SIG-M5 treated with dmso at 0.1 percent for 504 hours (cell line): ENCODE measurements around the gene ZNF716.
"Not testable (repeated sequence)": the region's sequence is repeated elsewhere in the genome, so short reads cannot be mapped to it uniquely, and the experiment has no call there.

ENCODE experiments used
- DNase-seq: peaks from one replicate; lab custom pipeline; 2025; ENCODE audit not compliant: unreplicated experiment; lab: John Stamatoyannopoulos, UW

ZNF716 gene

DNA sequence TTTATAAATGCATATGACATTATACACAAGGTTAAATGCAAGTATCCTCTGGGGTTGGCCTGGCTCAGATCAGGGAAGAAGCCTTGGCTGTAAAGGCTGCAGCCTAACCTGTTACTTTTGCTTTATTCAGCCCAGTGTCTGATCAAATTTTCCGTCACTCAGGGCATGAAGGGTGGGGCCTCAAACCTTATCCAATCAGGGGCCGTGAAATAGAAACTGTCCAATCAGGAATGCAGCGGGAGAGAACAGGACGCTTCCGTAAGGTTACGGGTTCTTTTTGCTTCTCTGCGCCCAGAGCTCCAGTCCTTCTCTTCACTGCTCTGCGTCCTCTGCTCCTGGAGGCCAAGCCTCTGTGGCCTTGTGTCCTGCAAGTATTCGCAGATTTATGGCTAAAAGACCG lies at the start of gene ZNF716:
ZNF716 (plus strand) TSS at position 274 of the 400 bp plus-strand sequence; CDS start at position 386, 112 bp downstream.
- DNase-seq = no peak

DNA sequence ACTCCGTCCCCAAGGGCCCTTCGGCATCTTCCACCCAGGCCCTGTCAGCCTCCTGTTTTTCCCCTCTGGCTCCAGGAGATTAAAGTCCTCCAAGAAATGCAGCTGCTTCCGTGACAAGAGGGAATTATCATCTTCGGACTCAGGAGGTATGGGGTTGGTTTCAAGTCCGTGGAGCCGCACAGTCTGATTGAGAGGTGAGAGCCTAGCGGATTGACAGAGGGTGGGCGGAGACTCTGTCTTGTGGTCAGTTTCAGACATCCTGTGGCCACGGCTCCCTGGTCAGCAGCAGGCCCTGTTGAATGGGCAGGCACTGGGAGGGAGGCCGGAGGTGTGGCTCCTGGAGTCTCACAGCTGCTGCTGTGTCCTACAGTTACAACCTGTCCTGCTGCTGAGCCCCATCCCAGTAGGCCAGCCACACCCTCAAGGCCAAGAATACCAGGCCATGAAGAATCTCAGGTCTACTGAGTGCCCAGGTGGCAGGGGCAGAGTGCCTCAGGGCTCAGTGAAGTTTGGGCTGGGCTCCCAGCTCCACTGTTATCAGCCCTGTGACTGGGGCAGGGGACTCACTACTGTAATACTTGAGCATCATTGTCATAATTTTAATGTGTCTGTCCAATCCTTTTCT lies 49.3 kb upstream of the ZNF716 start:
- no peak for DNase-seq

DNA sequence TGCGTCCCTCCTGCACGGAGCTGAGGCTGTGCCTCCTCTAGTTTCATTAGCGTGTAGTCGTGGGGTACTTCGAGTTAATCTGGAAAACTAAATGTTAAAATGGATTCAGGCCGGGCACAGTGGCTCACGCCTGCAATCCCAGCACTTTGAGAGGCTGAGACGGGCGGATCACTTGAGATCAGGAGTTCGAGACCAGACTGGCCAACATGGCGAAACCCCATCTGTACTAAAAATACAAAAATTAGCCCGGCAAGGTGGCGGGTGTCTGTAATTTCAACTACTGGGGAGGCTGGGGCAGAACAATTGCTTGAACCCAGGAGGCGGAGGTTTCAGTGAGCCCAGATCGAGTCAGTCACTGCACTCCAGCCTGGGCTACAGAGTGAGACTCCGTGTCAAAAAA lies 46.9 kb upstream of the ZNF716 start:
- DNase-seq = not testable (repeated sequence)

DNA sequence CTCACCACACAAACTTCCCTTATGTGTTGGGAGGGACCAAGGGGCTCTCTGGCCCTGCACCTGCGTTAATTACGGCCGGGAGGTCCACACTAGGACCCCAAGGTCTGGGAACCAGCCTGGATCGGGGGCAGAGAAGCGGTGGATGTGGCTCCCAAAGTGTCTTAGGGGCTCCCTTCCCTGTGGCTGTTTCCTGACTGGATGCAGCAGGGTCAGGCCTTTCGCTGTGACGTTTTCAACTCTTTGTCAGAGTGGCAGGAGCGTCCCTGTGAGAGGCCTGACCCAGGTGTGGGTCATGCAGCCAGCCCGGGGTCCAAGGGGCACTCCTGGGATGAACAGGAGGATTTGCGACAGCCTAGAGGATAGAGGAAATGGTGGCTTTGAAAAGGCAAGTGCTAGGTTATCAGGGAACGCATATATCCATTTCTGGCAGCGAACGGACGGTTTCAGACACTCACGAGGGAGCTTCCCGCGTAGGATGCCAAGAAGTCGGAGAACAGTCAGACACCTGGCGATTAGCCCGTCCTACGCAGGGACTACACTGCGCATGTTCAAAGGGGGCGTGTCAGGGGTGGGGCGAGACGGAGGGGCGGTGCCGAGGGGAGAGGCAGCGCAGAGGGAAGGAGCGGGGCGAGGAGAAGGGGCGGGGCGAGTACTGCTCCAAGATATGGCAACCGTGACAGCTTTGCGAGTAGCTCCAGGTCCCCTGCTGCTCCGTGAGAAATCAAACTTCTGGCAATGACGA lies 46.2 kb upstream of the ZNF716 start:
- DNase-seq = no peak

DNA sequence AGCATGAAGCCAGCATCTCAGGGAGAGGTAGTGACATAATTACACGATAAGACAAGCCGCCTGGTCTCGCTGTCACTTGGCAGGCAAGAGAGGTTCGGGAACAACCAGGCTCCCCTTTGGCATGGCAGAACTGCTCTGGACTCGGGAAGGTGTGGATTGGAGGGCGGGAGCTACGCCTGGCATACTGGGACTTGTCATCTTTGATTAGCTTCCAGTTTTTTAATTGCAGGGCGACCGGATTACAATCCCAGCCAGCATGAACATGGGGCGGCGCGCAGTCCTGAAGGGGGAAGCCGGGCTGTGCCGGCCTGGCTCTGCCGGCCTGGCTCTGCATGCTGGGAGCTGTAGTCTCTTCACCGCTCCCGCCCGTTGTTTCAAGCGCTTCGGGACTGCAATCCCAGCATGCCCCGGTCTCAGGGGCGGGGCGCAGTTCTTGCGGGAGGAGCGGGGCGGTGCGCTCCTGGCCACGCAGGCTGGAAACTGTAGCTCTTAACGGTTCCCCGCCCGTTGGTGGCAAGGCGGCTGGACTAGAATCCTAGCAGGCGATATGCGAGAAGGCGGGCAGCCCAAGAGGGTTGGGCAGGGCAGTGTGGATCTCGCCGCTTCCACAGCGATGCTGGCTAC lies 45.5 kb upstream of the ZNF716 start:
- no peak for DNase-seq

DNA sequence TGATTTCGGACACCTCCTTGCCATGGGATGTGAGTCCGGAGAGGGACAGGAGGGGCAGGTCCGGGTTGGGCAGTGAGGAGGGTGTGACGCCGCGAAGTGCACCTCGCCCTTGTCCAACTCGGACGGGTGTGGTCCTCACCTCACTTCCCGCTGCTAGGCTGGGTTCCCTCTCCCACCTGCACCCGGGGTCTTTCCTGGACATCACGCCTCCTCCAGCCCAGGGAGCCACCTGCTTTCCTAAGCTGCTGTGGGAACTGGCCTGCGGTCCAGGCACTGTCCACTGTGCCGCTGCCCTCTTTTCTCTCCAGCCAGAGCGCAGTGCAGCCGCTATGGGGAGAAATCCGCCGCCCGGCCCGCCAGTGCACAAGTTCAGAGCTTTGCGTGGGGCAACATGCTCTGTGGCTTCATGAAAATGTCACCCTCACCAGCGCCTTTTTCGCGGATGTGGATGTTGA lies 45.0 kb upstream of the ZNF716 start:
- DNase-seq = no peak

DNA sequence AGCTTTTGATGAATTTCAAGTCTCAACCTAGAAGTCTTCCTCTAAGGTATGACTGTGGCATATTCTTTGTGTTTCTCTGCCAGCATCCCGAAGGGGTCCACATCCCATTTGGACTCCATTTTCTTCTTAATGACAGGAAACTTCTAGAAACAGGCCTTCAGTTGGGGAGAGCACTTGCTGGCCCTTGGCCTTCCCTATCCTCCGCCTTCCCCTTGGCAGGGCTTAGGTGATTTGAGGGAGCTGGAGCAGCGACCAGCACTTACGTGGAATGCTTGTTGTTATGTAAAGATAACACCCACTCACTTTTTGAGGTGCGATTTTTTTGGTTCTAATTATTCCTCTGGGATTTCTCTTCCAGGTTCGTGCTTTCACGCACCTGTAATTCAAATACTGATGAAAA lies 42.9 kb upstream of the ZNF716 start:
- no peak for DNase-seq

DNA sequence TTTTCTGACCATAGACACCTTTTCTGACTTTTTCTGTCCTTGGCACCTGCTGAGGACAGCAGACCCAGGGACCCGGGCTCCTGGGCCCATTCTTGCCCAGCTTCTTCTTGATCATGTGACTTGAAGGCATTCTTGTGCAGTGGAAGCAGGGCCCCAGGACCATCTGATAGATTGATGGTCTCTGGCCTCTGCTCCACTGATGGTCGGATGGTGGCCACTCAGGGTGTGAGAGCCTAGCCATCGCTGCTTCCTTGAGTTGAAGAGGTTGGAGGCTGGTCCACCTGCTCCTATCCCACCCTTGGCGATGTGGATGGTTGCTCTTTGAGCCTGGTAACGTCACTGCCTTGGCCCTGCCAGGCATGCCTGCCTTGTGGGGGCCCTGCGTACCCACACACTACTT lies 37.8 kb upstream of the ZNF716 start:
- DNase-seq = no peak

DNA sequence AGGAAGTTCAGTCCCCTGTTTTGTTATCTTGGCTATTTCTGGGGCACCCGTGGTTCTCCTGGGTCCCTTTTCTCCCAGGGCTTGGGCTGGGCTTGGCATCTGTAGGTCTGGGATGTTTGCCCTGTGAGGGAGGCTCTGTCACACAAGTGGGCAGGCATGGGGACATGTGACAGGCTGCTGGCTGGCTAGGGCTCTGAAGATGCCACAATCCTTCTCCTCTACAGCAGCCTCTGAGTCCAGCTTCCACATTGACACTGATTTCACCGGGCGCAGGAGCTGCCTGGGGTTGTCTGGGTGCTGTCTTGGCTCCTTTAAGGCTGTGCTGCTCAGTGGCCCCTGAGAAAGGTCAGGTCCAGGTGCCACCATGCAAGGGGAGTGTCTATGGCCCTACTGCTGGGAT lies 37.4 kb upstream of the ZNF716 start:
- no peak for DNase-seq

DNA sequence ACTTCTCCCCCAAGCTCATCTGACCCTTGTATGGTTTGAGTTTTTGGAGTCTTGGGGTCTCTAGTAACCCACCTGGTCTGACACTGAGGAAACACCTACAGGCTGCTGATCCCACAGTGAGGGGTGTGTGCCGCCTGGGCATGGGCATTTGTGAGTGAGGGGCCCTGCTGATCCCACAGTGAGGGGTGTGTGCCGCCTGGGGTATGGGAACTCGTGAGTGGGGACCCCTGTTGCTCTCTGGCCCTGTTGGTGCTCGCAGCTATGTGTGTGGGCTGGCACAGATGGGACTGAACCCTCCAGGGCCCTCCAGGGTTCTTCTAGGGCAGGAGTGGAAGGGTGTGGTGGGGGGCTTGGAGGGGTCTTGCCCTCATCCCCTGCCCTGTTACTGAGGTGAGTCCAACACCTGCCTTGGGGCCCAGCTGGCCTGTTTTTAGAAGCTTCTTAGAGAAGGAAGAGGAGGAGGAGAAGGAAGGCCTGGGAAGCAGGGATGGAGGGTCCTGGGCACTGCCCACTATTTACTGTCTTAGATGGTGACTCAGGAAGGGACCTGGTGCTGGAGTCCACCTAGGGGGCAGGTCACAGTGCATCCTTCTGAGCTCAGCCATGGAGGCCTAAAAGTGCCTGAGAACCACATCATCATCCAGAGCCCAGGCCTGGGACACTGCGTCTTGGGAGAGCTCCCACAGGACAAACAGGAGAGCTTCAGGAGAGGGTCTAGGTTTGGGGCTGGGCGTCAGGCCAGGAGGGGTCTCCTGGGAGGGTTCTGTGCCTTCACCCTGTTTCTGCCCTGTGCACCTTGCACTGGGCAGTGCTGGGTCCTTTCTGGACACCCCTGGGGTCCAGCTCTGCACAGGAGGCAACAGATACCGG lies 36.2 kb upstream of the ZNF716 start:
- no peak for DNase-seq

DNA sequence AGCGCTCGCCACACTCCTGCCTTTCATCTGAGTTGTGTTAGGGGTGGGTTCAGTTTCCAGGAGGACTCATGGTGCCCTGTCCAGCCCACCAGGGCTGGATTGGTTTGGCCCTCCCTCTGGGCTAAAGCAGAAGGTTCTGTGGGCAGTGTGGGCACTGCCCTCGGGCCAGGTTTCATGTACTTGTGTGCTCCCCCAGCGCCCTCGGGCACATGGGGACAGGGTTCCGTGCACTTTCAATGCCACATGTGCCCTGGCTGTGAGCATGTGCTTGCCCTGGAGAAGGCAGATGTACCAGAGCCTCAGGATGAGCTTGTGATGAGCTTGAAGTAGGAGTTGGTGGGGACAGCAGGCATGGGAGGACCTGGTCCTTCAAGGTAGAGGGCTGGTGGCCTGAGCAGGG lies 35.6 kb upstream of the ZNF716 start:
- DNase-seq = no peak

DNA sequence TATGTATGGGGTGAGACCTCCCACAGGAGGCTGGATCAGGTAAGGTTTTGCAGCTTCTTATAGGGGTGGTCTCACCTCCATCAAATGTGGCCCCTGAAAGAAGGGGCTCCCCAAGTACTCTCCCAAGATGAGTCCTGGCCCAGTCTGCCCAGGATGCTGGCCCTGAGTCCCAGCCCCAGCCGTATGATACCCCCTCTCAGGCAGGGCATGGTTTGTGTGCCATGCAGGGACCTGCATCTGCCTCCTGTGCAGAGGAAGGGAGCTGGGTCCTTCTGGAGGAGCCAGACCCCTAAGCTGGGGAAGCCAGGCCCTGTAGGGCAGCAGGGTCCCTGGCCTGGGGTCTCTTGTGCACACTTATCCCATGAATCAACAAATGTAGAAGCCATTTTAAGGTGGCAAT lies 35.1 kb upstream of the ZNF716 start:
- no peak for DNase-seq

DNA sequence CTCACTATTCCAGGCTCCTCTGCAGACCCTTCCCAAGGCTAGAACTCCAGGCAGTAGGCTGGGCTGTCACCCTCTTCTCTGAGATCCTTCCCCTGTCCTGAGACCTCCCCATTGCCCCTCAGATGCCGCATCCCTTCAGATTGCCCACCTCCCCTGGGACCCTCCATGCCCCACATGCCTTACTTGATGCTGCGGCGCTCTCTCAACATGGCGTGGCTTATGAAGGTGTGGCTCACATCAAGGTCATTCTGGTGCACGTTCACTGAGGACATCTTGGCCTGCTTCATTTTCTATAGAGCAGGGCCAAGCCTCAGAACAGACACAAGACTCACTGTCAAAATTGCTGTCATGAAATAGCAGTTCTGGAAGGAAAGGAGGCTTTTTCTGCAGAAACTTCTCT lies 34.7 kb upstream of the ZNF716 start:
- DNase-seq = no peak

DNA sequence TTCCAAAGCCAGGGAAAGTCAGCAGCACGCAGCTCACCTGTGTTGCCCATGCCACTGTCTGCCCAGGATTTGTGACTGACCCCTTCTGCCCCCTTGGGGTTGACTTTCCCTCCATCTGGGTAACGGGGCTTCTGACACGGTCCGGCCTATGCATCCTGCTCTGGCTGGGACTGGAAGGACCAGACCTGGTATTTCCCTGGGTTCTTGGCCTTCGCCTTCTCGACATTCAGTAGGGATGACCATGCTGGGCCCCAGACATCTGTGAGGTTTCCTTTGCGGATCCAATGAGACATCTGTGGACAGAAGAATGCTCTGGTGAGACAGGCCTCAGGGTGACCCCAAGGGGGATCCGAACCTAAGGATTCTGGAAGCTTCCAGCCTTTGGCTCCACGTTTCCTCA lies 34.2 kb upstream of the ZNF716 start:
- no peak for DNase-seq

DNA sequence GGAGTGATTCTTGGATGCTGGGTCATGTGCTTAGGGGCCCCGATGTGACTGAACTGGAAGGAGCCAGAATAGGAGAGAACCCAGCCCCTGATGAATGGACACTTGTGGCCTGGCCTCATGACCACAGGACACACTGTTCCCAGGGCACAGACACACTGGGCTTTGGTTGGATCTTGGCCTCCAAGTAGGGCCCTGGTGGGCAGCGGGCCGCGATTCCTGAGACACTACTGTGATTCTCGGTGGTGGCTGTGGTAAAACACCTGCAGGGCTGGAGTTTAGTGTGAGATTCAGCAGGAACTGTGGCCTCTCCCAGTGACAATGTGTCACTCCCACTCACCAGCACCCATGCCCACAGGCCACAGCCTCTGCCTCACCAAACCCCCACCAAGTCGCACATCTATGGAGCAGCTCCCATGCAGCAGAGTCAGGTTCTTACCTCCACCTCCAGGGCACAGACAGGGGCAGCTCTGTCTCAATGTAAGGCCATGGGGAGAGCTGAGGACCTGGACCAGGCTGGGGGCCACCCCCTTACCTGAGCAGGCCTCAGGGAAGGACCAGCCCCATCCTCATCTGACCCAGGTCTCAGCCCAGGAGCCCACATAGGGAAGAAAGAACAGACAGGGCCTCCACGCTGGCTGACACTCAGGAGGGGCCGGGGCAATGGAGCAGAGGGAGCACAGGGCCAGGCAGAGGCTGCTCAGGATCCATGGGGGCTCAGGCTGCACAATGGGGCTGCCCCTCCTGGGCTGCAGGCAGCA lies 33.2 kb upstream of the ZNF716 start:
- no peak for DNase-seq

DNA sequence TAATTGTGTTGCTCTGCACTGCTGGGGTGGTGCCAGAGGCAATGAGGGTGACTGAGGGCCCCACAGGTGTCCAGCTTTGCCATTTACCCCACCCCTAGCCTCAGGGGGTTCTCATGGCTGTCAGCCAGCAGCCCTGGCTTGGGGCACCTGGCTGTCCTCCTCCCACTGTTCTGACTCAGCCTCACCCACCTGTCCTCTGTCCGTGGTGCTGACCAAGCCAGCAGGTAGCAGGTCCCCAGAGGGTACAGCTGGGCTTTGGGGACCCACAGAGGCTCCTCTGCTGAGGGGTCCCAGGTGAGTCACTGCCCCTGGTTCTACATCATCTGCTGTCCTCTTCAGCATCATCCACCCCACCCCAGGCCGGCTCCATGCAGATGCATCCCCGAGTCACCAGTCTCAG lies 32.2 kb upstream of the ZNF716 start:
- no peak for DNase-seq

DNA sequence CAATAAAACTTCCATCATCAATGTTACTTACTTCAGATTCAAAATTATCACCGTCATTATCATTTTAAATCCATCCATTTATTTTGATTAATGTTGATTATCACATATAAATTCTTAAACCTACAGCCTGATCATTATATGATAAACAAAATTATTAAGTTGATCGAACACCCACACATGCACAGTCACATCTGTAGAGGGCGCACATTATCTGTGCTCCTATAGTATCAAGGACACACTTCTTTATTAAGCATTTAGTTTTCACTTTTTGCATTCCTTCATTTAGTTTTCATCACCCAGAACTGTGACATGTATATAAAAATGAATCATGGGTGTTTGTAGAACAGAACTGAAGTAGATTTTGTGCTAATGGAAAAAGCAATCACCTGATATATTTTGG lies 26.2 kb upstream of the ZNF716 start:
- DNase-seq = no peak

DNA sequence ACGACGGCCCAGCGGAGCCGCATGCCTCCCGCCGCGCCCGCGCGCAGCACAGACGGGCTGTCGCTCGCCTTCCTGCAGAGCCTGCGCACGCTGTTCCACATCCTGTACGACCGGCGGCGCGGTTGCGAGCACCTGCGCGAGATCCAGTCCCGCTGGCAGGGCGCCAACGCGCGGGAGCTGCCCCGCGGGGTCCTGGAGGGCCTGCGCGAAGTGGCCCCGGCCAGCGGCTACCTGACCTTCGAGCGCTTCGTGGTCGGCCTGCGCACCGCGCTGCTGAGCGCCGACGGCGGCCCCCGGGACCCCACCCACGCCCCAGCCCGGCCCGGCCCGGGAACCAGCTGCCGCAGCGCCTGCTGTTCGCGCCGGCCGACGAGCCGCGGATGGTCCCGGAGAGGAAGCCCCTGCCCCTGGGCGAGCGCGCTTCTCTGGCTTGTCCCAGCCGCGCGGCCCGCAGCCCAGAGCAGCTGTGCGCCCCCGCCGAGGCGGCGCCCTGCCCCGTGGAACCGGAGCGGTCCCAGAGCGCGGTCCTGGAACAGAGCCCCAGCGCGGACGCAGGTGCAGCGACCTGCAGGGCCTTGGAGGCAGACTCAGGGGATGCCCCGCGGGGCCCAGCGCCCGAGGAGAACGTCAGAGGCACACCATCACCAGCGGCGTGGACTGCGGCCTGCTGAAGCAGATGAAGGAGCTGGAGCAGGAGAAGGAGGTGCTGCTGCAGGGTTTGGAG lies 25.3 kb upstream of the ZNF716 start:
- DNase-seq = no peak

DNA sequence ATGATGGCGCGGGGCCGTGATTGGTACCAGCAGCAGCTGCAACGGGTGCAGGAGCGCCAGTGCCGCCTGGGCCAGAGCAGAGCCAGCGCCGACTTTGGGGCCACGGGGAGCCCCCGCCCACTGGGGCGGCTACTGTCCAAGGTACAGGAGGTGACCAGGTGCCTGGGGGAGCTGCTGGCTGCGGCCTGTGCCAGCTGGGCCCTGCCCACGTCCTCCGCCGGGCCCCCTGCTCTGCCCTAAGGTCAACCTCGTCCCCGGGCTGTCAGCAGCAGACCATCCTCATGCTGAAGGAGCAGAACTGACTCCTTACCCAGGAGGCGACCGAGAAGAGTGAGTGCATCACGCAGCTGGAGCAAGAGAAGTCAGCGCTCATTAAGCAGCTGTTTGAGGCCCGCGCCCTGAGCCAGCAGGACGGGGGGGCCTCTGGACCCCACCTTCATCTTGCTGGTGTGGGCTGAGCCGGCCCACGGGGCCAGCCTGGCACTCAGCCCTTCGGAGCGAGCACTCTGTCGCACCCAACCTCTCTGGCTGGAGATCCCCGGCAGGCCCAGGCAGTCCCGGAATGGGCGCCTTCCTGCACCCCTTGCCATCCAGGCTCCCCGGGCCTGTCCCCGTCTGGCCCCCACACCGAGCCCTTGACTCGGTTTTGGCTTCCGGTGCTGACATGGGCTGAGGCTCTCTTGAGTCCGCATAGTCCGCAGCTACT lies 24.6 kb upstream of the ZNF716 start:
- no peak for DNase-seq
